ENCODE results near the gene SRCIN1.

GRCh38 chr17:38585918-38586529 is 19.7 kb downstream of the SRCIN1 start:
- TF ChIP-seq, protein P1, sequence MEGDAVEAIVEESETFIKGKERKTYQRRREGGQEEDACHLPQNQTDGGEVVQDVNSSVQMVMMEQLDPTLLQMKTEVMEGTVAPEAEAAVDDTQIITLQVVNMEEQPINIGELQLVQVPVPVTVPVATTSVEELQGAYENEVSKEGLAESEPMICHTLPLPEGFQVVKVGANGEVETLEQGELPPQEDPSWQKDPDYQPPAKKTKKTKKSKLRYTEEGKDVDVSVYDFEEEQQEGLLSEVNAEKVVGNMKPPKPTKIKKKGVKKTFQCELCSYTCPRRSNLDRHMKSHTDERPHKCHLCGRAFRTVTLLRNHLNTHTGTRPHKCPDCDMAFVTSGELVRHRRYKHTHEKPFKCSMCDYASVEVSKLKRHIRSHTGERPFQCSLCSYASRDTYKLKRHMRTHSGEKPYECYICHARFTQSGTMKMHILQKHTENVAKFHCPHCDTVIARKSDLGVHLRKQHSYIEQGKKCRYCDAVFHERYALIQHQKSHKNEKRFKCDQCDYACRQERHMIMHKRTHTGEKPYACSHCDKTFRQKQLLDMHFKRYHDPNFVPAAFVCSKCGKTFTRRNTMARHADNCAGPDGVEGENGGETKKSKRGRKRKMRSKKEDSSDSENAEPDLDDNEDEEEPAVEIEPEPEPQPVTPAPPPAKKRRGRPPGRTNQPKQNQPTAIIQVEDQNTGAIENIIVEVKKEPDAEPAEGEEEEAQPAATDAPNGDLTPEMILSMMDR (IDR thresholded peaks at IDR 0.05; ENCODE audit: low read depth, low read length, poor library complexity, severe bottlenecking) = no peak
- TF ChIP-seq EZH2phosphoT487 (IDR thresholded peaks at IDR 0.05; ENCODE audit: borderline replicate concordance, low read length) = no peak

Data from DOHH2 (cell line).